ENCODE results near the gene NT5M. TPM values are rescaled to one million over a fixed set of nuclear protein-coding genes. Genes with fewer than 3 reads are reported as not detected.

Gene NT5M
- total and polyA plus RNA-seq, 9 of the 15 experiments (the other 6 are each of a cell fraction or from before 2014, with no cell fraction given) = 0.24 to 10.1 (median 3.4) TPM

- TF ChIP-seq, protein P1, sequence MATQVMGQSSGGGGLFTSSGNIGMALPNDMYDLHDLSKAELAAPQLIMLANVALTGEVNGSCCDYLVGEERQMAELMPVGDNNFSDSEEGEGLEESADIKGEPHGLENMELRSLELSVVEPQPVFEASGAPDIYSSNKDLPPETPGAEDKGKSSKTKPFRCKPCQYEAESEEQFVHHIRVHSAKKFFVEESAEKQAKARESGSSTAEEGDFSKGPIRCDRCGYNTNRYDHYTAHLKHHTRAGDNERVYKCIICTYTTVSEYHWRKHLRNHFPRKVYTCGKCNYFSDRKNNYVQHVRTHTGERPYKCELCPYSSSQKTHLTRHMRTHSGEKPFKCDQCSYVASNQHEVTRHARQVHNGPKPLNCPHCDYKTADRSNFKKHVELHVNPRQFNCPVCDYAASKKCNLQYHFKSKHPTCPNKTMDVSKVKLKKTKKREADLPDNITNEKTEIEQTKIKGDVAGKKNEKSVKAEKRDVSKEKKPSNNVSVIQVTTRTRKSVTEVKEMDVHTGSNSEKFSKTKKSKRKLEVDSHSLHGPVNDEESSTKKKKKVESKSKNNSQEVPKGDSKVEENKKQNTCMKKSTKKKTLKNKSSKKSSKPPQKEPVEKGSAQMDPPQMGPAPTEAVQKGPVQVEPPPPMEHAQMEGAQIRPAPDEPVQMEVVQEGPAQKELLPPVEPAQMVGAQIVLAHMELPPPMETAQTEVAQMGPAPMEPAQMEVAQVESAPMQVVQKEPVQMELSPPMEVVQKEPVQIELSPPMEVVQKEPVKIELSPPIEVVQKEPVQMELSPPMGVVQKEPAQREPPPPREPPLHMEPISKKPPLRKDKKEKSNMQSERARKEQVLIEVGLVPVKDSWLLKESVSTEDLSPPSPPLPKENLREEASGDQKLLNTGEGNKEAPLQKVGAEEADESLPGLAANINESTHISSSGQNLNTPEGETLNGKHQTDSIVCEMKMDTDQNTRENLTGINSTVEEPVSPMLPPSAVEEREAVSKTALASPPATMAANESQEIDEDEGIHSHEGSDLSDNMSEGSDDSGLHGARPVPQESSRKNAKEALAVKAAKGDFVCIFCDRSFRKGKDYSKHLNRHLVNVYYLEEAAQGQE (IDR thresholded peaks at IDR 0.05; ENCODE audit: borderline replicate concordance) = peak; percentile 87
- TF ChIP-seq, protein P1 (CRISPR knock-in tag; IDR thresholded peaks at IDR 0.05; ENCODE audit: low read depth) = no peak
- TF ChIP-seq STAG1 (CRISPR knock-in tag; IDR thresholded peaks at IDR 0.05; ENCODE audit: borderline replicate concordance) (peak; percentile 93), RAD21 (CRISPR knock-in tag; conservative IDR thresholded peaks at IDR 0.05 in 1 of 2, IDR thresholded peaks at IDR 0.05 in 1 of 2) (peak; percentile 93 to 96), PRDM10 (IDR thresholded peaks at IDR 0.05; ENCODE audit: partially characterized antibody) (peak; percentile 15), KLF16 (IDR thresholded peaks at IDR 0.05) (peak; percentile 71), CREM (IDR thresholded peaks at IDR 0.05; ENCODE audit: low read depth) (0 out of 2 replicates have a peak, but pooled peaks have one; percentile 7), CC2D1A (IDR thresholded peaks at IDR 0.05) (peak; percentile 82; the same call in 1 of the 2 replicates), RB1 (IDR thresholded peaks at IDR 0.05; ENCODE audit: low read depth) (peak; percentile 49; the same call in 1 of the 2 replicates), ZFP1 (CRISPR knock-in tag; IDR thresholded peaks at IDR 0.05) (no peak), ATF4 (CRISPR knock-in tag; IDR thresholded peaks at IDR 0.05) (no peak)
- TF ChIP-seq, protein P2, sequence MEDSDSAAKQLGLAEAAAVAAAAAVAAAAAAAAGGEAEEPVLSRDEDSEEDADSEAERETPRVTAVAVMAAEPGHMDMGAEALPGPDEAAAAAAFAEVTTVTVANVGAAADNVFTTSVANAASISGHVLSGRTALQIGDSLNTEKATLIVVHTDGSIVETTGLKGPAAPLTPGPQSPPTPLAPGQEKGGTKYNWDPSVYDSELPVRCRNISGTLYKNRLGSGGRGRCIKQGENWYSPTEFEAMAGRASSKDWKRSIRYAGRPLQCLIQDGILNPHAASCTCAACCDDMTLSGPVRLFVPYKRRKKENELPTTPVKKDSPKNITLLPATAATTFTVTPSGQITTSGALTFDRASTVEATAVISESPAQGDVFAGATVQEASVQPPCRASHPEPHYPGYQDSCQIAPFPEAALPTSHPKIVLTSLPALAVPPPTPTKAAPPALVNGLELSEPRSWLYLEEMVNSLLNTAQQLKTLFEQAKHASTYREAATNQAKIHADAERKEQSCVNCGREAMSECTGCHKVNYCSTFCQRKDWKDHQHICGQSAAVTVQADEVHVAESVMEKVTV (CRISPR knock-in tag; IDR thresholded peaks at IDR 0.05) = peak; percentile 90
Measured at GRCh38 chr17:17356149-17356930, 53.2 kb downstream of the NT5M start (continued).

Data from K562 (cell line).